HUES48 (cell line): Measurements from ENCODE around the gene NCEH1.

ENCODE experiments used
- H3K27ac ChIP-seq: one replicate; pipeline ENCODE4 v1.7.0; 2013; ENCODE audit warnings: low read depth, low read length, inconsistent platforms
- H3K27me3 ChIP-seq: 2 replicates; pipeline ENCODE4 v1.6.1; 2013; ENCODE audit warnings: mild to moderate bottlenecking, low read length; ENCODE audit not compliant: control insufficient read depth, insufficient read depth
- H3K36me3 ChIP-seq: 2 replicates; pipeline ENCODE4 v1.6.1; 2013; ENCODE audit warnings: low read length; ENCODE audit not compliant: control insufficient read depth, insufficient read depth
- H3K4me1 ChIP-seq: 2 replicates; pipeline ENCODE4 v1.6.1; 2013; ENCODE audit warnings: mild to moderate bottlenecking, low read length; ENCODE audit not compliant: control insufficient read depth, insufficient read depth
- H3K4me3 ChIP-seq: 2 replicates; pipeline ENCODE4 v1.5.1; 2013; ENCODE audit warnings: mild to moderate bottlenecking, low read depth, low read length
- H3K9ac ChIP-seq: 2 replicates; pipeline ENCODE4 v1.6.1; 2013; ENCODE audit warnings: mild to moderate bottlenecking, low read depth, low read length, moderate library complexity
- H3K9me3 ChIP-seq: 2 replicates; pipeline ENCODE4 v1.6.1; 2013; ENCODE audit warnings: low read length; ENCODE audit not compliant: control insufficient read depth, insufficient read depth

Gene NCEH1

GRCh38 chr3:172656602-172657001 is 54.3 kb downstream of the NCEH1 start:
- Histone ChIP-seq H3K4me1 (0 out of 2 replicates have a peak, but pooled peaks cover 12% of the 10 kb centered on the region), H3K27me3 (no peaks in the 10 kb centered on the region), H3K4me3 (no peak overlapping the region), H3K27ac (no peak overlapping the region), H3K36me3 (no peaks in the 10 kb centered on the region), H3K9ac (no peak overlapping the region), H3K9me3 (no peaks in the 10 kb centered on the region)

GRCh38 chr3:172655388-172655787 is 55.5 kb downstream of the NCEH1 start:
- H3K9ac ChIP-seq, result no peak overlapping the region
- H3K27ac ChIP-seq, result no peak overlapping the region
- H3K27me3 ChIP-seq, result no peaks in the 10 kb centered on the region
- no peak overlapping the region for H3K4me3 ChIP-seq
- H3K36me3 ChIP-seq, result no peaks in the 10 kb centered on the region
- 0 out of 2 replicates have a peak, but pooled peaks cover 18% of the 10 kb centered on the region for H3K4me1 ChIP-seq
- H3K9me3 ChIP-seq, result no peaks in the 10 kb centered on the region

DNA sequence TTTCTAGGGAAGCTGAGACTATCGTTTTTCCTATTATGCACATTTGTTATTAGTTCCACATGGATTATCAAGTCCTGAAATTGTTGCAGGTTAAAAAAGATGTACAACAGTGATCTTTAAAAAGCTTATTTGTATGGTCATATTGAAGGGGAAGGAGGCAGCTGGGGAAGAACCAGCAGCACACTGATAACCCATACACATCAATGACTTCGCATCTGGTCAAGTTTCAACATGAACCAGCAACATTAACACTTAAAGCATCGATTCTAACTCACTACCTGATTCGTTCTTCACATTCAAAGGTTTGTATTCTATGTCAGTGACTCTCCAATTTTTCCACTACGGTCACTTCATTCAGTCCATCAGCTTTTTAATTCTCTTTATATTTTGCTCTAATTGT is 56.4 kb downstream of the NCEH1 start:
- Histone ChIP-seq H3K27ac (no peak overlapping the region), H3K4me3 (no peak overlapping the region), H3K36me3 (no peaks in the 10 kb centered on the region), H3K9me3 (no peaks in the 10 kb centered on the region), H3K9ac (no peak overlapping the region), H3K27me3 (no peaks in the 10 kb centered on the region), H3K4me1 (0 out of 2 replicates have a peak, but pooled peaks cover 18% of the 10 kb centered on the region)

DNA sequence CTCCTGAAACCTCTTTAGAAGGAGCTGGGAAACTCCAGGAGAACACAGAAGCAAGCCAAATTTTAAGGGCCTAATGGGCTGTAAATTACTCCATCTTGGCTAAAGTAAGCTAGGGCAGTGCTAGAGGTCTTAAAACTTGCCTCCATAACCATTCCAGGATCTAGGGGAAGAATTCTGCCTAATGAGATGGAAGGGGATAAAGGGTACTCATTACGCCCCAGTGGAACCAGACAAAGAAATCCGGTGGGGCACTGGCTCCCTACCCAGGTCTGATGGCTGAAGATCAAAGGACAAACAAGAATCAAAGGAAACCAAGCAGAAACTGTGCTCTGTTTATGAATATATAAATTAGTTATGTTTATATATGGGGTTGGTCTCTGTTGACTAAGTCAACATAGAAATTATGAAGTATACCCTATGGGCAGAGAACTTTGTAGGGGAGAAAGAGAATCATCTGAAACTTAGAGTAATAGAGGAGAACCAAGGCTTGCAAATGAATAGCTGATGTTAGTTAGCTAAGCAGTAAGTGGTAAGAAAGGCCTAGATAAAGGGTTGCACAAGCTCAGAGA is 57.8 kb downstream of the NCEH1 start:
- Histone ChIP-seq H3K9me3 (no peaks in the 10 kb centered on the region), H3K4me3 (no peak overlapping the region), H3K36me3 (no peaks in the 10 kb centered on the region), H3K27ac (no peak overlapping the region), H3K9ac (no peak overlapping the region), H3K4me1 (0 out of 2 replicates have a peak, but pooled peaks cover 6% of the 10 kb centered on the region), H3K27me3 (no peaks in the 10 kb centered on the region)

GRCh38 chr3:172651936-172652625 is 58.8 kb downstream of the NCEH1 start:
- H3K36me3 ChIP-seq, result no peaks in the 10 kb centered on the region
- no peak overlapping the region for H3K9ac ChIP-seq
- H3K27me3 ChIP-seq, result no peaks in the 10 kb centered on the region
- H3K9me3 ChIP-seq, result no peaks in the 10 kb centered on the region
- 0 out of 2 replicates have a peak, but pooled peaks cover 8% of the 10 kb centered on the region for H3K4me1 ChIP-seq
- no peak overlapping the region for H3K4me3 ChIP-seq
- H3K27ac ChIP-seq, result no peak overlapping the region

GRCh38 chr3:172649987-172650386 is 60.9 kb downstream of the NCEH1 start:
- Histone ChIP-seq H3K4me3 (no peak overlapping the region), H3K27me3 (no peaks in the 10 kb centered on the region), H3K9me3 (no peaks in the 10 kb centered on the region)

GRCh38 chr3:172648747-172649146 is 62.1 kb downstream of the NCEH1 start:
- Histone ChIP-seq H3K4me1 (0 out of 2 replicates have a peak, but pooled peaks cover 8% of the 10 kb centered on the region), H3K36me3 (no peaks in the 10 kb centered on the region), H3K4me3 (no peak overlapping the region), H3K9ac (no peak overlapping the region), H3K27me3 (no peaks in the 10 kb centered on the region), H3K27ac (no peak overlapping the region), H3K9me3 (no peaks in the 10 kb centered on the region)

More at GRCh38 chr3:172649987-172650386, 60.9 kb downstream of the NCEH1 start:
- H3K9ac ChIP-seq, result no peak overlapping the region
- 0 out of 2 replicates have a peak, but pooled peaks cover 8% of the 10 kb centered on the region for H3K4me1 ChIP-seq
- H3K27ac ChIP-seq, result no peak overlapping the region
- no peaks in the 10 kb centered on the region for H3K36me3 ChIP-seq

DNA sequence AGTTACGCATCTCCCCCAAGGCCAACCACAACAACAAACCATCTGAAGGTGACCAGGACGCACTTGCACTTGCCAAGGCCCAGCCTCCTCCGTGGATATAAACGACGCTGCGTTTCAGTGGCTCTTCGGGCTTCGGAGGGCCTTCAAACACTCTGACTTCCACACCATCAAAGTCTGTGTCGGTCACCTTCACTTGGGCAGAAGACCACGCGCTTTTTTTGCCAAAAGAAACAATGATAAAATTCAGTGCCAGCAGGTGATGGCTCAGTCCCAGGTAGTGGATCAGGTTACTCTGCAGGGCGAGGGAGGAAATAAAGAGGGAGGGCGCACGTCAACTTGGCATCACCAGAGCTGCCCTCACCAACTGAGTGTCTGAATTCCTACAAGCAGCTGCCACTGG is 63.0 kb downstream of the NCEH1 start:
- Histone ChIP-seq H3K9ac (no peak overlapping the region), H3K27ac (no peak overlapping the region), H3K27me3 (no peaks in the 10 kb centered on the region), H3K9me3 (no peaks in the 10 kb centered on the region), H3K4me1 (0 out of 2 replicates have a peak, but pooled peaks cover 8% of the 10 kb centered on the region), H3K4me3 (no peak overlapping the region), H3K36me3 (no peaks in the 10 kb centered on the region)

GRCh38 chr3:172647080-172647479 is 63.8 kb downstream of the NCEH1 start:
- 0 out of 2 replicates have a peak, but pooled peaks cover 8% of the 10 kb centered on the region for H3K4me1 ChIP-seq
- no peak overlapping the region for H3K4me3 ChIP-seq
- no peak overlapping the region for H3K27ac ChIP-seq
- no peak overlapping the region for H3K9ac ChIP-seq
- no peaks in the 10 kb centered on the region for H3K9me3 ChIP-seq
- H3K27me3 ChIP-seq, result no peaks in the 10 kb centered on the region
- H3K36me3 ChIP-seq, result no peaks in the 10 kb centered on the region

DNA sequence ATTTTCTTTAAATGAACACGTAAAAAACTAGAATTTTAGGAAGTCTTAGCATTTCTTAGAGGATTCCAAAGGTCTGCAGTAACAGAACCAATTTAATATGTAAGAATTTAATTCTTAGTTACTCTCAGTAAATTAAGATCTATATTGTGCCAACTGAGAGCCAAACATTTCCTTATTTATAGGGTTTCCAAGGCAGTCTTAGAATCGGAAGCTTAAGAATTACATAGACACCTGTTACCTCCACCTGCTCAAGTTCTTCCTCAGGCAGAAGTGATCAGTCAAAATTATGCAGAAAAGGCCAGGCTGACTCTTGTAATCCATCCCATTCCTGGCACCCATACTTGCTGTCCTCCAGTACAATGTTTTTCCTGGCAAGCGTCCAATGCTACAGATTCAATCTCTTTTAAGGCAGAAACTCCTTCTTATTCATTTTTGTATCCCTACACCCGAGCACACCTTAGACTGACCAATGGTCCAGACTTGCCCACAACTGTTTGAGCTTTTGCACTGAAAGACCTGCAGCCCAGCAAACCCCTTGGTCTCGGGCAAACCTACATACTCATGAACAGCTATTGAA is 64.3 kb downstream of the NCEH1 start:
- Histone ChIP-seq H3K4me1 (0 out of 2 replicates have a peak, but pooled peaks cover 8% of the 10 kb centered on the region), H3K27ac (no peak overlapping the region), H3K36me3 (no peaks in the 10 kb centered on the region), H3K4me3 (no peak overlapping the region), H3K27me3 (no peaks in the 10 kb centered on the region), H3K9me3 (no peaks in the 10 kb centered on the region), H3K9ac (no peak overlapping the region)

GRCh38 chr3:172644258-172644657 is 66.6 kb downstream of the NCEH1 start:
- Histone ChIP-seq H3K27me3 (no peaks in the 10 kb centered on the region), H3K27ac (no peak overlapping the region), H3K9me3 (no peaks in the 10 kb centered on the region), H3K4me3 (no peak overlapping the region), H3K9ac (no peak overlapping the region), H3K4me1 (0 out of 2 replicates have a peak, but pooled peaks cover 3% of the 10 kb centered on the region), H3K36me3 (no peaks in the 10 kb centered on the region)
